ENCODE results near the gene CAPN3.

CAPN3 gene

DNA sequence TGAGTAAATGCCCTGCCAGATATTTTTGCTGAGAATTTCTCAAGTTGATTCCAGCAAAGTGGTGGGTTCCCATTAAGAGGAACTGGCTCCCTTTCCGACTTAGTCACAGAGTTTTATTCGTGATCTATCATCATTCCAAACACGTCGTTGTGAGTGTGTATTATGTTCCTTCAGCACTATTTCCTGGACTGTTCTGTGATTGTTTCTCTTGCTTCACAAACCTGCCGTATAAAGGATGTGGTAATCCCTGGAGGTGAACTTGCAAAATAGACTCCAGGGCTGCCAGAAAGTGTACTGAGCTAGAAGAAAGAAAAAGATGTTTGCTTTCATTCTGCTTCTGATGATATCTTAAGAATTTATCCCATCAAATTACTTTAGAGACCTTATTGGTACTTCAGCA lies 14.5 kb upstream of the CAPN3 start:
- peak; percentile 36 for DNase-seq (ENCODE audit: extremely low read depth, low read depth)
- TF ChIP-seq, protein P1, sequence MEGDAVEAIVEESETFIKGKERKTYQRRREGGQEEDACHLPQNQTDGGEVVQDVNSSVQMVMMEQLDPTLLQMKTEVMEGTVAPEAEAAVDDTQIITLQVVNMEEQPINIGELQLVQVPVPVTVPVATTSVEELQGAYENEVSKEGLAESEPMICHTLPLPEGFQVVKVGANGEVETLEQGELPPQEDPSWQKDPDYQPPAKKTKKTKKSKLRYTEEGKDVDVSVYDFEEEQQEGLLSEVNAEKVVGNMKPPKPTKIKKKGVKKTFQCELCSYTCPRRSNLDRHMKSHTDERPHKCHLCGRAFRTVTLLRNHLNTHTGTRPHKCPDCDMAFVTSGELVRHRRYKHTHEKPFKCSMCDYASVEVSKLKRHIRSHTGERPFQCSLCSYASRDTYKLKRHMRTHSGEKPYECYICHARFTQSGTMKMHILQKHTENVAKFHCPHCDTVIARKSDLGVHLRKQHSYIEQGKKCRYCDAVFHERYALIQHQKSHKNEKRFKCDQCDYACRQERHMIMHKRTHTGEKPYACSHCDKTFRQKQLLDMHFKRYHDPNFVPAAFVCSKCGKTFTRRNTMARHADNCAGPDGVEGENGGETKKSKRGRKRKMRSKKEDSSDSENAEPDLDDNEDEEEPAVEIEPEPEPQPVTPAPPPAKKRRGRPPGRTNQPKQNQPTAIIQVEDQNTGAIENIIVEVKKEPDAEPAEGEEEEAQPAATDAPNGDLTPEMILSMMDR (IDR thresholded peaks at IDR 0.05; ENCODE audit: low read depth, low read length): no peak

GRCh38 chr15:42345504-42345903 lies 13.8 kb upstream of the CAPN3 start:
- no peak for DNase-seq (ENCODE audit: extremely low read depth, low read depth)
- TF ChIP-seq, protein P1 (IDR thresholded peaks at IDR 0.05; ENCODE audit: low read depth, low read length): no peak

DNA sequence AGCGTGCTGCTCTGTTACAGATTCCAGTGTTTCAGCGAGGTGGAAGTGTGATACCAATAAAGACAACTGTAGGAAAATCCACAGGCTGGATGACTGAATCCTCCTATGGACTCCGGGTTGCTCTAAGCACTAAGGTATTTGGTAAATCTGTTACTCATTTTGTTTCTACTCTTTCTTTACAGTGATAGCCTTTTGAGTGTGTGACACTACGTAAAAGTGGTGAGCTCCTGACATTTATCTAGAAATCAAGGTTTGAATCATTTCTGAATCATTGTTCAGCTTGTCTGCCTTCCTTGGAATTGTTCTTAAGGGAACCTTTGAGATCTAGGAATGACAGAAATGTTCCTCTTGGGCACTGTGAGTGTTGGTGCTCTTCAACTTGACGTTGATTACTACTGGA lies 11.2 kb upstream of the CAPN3 start:
- TF ChIP-seq, protein P1 (IDR thresholded peaks at IDR 0.05; ENCODE audit: low read depth, low read length): no peak
- peak; percentile 7 for DNase-seq (ENCODE audit: extremely low read depth, low read depth)

DNA sequence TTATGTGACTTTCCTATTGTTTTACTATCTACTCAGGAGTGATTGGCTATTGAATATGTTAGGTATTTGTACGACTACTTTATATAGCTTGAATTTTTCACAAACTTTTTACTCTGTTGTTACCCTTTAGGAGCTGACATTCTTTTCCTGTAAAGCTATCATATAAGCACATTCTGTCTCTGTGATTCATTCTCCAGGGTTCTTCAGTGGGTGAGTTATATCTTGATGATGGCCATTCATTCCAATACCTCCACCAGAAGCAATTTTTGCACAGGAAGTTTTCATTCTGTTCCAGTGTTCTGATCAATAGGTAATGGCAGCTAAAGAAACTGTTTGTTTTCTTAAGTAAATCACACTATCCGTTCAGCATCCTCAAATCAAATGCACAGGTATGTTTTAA lies 10.1 kb upstream of the CAPN3 start:
- TF ChIP-seq, protein P1 (IDR thresholded peaks at IDR 0.05; ENCODE audit: low read depth, low read length): no peak
- DNase-seq (ENCODE audit: extremely low read depth, low read depth): no peak

DNA sequence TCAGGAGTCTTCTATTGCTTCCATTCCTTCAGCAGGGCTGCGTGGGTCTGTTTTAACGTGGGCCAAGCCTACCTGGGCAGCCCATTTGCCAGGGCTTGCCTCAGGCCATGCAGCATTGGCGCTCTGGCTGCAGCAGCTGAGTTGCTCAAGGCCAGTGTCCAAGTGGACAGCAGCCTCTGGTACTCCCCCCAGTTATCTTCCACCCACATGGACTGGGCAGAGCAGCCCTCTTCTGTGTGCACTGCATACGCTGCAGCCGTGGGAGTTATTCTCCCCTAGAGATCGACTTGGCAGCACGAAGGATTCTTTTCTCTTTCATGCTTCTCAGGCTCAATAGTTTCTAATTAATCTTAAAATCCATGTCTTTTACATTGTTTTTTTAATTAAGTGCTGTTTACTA lies 6.9 kb upstream of the CAPN3 start:
- TF ChIP-seq, protein P1 (IDR thresholded peaks at IDR 0.05; ENCODE audit: low read depth, low read length): no peak

DNA sequence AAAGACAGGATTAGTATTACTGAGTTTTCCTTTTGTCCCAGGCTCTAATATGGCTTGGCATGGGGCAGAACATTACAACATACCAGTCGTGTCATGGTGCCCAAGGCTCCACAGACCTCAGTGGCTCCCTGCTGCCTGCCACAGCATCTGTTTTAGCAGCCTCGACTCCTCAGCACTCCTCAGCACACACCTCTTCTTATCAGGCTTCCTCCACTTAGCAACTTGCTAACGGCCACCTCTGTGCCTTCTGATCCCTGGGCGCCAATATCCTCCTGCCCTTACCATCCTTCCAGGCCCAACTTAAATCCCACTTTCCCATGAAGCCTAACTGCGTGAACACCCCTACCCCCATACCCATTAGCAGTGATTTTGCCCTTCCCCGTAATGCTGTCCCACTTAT lies 6.2 kb upstream of the CAPN3 start:
- DNase-seq (ENCODE audit: extremely low read depth, low read depth): no peak
- TF ChIP-seq, protein P1 (IDR thresholded peaks at IDR 0.05; ENCODE audit: low read depth, low read length): no peak

More for the DNA sequence above, 6.9 kb upstream of the CAPN3 start:
- no peak for DNase-seq (ENCODE audit: extremely low read depth, low read depth)

GRCh38 chr15:42354824-42355223 lies 4.5 kb upstream of the CAPN3 start:
- no peak for DNase-seq (ENCODE audit: extremely low read depth, low read depth)
- TF ChIP-seq, protein P1 (IDR thresholded peaks at IDR 0.05; ENCODE audit: low read depth, low read length): no peak
